Measurements from ENCODE around the gene RBM18.

Gene RBM18

GRCh38 chr9:122188369-122188768 is 76.3 kb downstream of the RBM18 start:
- no peak overlapping the region for H3K4me3 ChIP-seq (ENCODE audit: low read depth, low read length)
- TF ChIP-seq CTCF (IDR thresholded peaks at IDR 0.05; ENCODE audit: low read depth, low read length): no peak
